ENCODE results near the gene HSD11B1.

GRCh38 chr1:209691237-209691636 is 13.4 kb upstream of the HSD11B1 start:
- TF ChIP-seq CTCF (IDR thresholded peaks at IDR 0.05; ENCODE audit: low read length) (no peak), EZH2 (IDR thresholded peaks at IDR 0.05; ENCODE audit: borderline replicate concordance, low read length) (no peak)
